Subcutaneous adipose tissue (tissue), 4 donors: ENCODE data around the gene SLF2. TPM values are rescaled to one million over a fixed set of nuclear protein-coding genes. Genes with fewer than 3 reads are reported as not detected.

ENCODE experiments used
- total RNA-seq, 4 donors: library from RNA; depleted of rRNA; stranded (reverse); fragments of >200 nt; gene quantifications; one replicate each; pipeline ENCODE4 v1.1.0, GENCODE V29; 2016
- TF ChIP-seq, protein P1 (sequence below): fragments of 450-650 bp; IDR thresholded peaks from one replicate; pipeline ENCODE4 v1.5.1; 2016; ENCODE audit warnings: low read depth, mild to moderate bottlenecking, control low read depth, antibody characterized with exemption, moderate library complexity

SLF2 gene
- total RNA-seq, 4 donors from 2014 or later: 24.9 to 32.6 (median 28.5) TPM

DNA sequence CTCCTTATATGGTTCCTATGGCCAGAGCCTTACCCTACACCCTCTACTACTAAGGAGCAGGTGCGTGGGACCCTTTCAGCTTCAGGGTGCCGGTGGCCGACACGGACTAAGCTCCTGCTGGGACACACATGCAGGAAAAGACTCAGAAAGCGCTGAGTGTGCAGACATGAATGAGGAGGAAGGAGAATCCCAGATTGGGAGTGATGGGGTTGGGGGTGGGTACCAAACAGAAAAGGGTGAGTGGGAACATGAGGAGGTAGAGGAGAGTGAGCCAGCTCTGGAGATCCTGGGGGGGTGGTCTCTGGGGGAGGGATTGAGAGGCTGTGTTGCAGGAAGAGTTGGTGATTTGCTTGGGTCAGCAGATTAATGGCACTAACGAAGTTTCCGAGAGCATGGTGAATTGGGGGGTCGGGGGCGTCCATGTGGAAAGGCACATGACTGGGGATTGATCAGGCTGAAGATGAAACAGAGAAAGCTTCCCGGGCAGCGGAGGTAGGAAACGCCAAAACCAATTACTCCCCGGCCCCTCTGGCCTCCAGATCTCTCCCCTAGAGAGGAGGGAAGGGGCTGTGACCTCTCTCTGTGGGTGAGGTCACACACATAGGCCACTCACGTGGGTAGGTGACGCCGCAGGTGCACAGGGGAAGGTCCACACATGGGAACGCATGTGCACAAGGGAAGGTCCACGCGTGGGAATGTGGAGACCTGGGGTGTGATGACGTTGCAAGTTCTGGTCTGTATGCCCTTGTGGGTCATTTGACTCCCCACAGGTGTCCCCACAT is 37.9 kb upstream of the SLF2 start:
- TF ChIP-seq, protein P1, sequence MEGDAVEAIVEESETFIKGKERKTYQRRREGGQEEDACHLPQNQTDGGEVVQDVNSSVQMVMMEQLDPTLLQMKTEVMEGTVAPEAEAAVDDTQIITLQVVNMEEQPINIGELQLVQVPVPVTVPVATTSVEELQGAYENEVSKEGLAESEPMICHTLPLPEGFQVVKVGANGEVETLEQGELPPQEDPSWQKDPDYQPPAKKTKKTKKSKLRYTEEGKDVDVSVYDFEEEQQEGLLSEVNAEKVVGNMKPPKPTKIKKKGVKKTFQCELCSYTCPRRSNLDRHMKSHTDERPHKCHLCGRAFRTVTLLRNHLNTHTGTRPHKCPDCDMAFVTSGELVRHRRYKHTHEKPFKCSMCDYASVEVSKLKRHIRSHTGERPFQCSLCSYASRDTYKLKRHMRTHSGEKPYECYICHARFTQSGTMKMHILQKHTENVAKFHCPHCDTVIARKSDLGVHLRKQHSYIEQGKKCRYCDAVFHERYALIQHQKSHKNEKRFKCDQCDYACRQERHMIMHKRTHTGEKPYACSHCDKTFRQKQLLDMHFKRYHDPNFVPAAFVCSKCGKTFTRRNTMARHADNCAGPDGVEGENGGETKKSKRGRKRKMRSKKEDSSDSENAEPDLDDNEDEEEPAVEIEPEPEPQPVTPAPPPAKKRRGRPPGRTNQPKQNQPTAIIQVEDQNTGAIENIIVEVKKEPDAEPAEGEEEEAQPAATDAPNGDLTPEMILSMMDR: no peak

DNA sequence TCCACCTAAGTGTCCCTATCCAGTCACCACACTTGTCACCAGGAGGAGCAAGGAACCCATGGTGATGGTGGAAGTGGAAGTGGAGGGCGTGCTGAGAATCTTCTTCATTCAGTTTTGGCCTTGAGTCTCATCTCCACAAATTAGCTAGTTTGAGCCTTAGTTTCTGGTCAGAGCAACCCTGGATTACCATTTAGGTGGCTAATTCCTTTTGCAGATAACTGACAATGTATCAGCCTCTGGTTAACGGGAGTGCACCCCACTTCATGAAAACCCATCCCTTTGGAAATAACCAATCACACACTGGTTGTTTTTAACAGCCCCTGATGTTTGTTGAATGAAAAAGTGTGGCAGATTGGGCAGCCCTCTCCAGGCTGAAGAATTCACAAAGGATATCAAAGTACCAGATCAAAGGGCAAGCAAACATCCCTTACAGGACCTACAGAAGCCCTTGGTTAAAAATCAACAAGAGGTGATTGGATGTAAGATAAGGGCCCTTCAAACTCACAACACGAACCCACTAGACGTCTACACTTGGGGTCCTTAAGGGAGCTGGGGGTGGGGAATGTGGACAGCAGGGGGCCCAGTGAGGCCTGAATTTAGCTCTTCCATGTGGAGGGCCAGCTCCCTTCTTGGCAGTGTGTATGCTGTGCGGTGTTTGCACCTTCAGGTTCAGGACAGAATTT is 37.1 kb upstream of the SLF2 start:
- TF ChIP-seq, protein P1: no peak

DNA sequence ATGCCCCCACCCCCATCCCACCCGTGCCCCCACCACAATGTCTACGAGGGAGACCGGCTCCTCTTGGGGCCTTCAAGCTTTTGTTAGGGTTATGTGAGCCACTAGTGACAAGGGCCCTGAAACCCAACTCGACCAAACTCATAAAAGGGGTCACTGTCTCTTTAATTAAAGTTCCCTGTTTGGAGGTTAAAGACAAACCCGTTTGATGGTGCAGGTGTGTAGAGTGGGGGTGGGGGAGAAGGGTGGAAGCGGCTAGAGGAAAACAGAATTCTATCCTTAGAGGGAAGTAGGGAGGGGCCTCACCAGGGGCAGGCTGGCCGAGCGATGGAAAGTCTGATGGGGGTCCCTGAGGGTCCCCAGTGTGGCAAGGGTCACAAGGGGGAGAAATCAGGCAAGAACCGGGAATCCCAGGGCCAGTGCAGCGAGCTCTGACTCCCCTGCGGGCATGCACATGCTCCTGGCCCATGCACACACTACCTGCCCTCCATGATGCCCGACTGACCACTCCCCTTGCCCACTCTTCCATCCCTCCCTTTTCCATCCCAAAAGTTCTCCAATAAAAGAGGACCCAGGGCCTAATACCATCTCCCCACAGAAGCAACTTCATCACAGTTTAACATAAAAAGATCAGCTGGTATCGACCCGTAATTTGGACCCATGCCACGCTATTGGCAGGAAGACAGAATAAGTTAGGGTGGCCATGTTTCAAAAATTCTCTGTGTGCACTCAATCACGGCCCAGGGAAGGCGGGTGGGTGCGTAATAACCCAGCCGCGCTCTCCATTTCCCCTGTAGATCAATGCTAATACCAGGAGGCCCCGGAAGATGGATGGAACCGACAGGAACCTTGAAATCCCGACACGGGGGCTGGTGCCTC is 35.9 kb upstream of the SLF2 start:
- TF ChIP-seq, protein P1: no peak

DNA sequence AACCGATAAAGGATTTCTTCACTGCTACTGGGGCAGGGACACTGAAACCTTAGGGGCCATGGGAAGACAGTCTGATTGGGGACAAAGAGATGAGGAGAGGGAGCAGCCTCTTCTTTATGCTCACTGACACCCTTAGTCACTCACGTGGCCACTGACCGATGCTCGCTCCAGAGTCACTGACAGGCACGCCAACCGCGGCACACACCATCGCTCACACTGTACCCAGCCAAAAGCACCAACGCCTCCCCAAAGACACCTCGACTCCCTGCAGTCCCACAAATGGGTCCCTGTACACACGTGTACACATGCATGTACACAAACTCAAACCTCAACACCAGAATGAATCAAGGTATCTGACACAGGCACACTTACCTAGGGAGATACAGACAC is 35.3 kb upstream of the SLF2 start:
- TF ChIP-seq, protein P1: no peak

DNA sequence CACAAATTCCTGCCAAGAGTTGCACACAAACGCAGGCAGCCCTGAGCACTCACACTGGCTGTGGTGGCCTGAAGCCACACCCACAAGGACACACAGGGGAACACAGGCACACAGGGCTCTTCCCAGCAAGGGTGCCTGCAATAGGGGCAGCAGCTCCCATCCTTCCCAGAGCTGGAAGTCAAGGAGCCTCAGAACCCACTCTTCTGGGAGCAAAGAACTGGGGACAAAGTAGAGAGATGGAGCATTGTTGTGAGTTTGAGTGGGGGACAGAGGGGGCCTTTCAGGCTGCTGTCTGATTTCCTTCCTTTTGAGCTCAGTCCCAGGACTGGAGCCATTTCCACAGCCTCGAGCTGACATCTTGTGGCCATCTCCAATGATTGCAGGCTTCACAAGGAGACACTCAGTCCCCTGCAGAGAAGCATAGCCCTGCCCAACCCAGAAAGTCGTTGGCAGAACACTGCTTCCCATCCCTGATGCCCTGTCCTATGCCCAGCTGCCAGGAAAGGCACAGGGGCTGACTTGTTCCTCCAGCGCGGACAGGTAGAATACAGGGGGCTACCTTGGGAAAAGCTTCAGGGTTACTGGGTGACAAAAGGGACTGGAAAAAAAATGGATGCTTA is 34.4 kb upstream of the SLF2 start:
- TF ChIP-seq, protein P1: no peak

DNA sequence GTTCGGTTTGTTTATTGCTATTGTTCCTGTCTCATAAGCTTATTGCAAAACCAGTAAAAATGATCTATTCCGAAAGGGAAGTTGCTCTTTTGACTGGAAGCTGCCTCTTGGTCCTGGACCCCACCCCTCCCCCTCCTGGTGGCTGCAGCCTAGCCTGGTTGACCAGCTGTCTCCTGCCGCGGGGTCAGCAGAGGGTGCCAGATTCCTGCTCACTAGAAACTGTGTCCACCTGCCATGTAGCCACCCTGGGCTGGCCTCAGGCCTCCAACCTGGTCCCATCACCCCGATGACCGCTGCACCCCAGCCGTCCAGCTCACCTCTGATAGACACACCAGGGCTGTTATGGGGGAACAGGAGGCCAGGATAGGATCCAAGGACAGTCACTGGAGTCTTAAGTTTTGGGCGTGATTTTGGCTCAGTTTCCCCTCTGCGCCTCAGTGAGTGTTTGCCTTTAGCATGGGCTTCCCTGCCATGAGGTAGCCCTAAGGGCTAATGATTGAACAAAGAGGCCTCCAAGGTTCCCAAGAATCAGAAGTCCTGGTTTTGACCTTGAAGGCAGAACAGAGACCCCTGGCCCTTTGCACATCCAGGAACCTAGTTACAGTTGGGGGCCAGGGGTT is 32.9 kb upstream of the SLF2 start:
- TF ChIP-seq, protein P1: no peak
